DOHH2 (cell line): ENCODE results near the gene RNASE1.
A peak's percentile ranks its signal among the peaks of the same experiment; 100 is the strongest.
"Not testable (repeated sequence)": the region's sequence is repeated elsewhere in the genome, so short reads cannot be mapped to it uniquely, and the experiment has no call there.

Experiments used
- H3F3A ChIP-seq: fragments of 200-600 bp; sonication (generic), shearing (Covaris generic); 2 replicates; pipeline ENCODE4 v1.6.0; 2016; ENCODE audit warnings: antibody characterized with exemption, mild to moderate bottlenecking; ENCODE audit not compliant: control insufficient read depth, insufficient read depth
- H3K27ac ChIP-seq: fragments of 200-600 bp; sonication (generic); 2 replicates; pipeline ENCODE4 v1.5.1; 2014; ENCODE audit warnings: low read depth, mild to moderate bottlenecking, low read length, moderate library complexity
- H3K27me3 ChIP-seq: fragments of 200-600 bp; sonication (generic); 2 replicates; pipeline ENCODE4 v1.6.1; 2014; ENCODE audit warnings: mild to moderate bottlenecking, low read length, mixed read lengths; ENCODE audit not compliant: control insufficient read depth
- H3K36me3 ChIP-seq: fragments of 200-600 bp; sonication (generic); 2 replicates; pipeline ENCODE4 v1.6.1; 2014; ENCODE audit warnings: mild to moderate bottlenecking, low read length, moderate library complexity, mixed read lengths; ENCODE audit not compliant: control insufficient read depth
- H3K4me1 ChIP-seq: fragments of 200-600 bp; sonication (generic); 2 replicates; pipeline ENCODE4 v1.6.1; 2014; ENCODE audit warnings: mild to moderate bottlenecking, low read length, mixed read lengths; ENCODE audit not compliant: control insufficient read depth
- H3K4me2 ChIP-seq: fragments of 200-600 bp; sonication (generic); 2 replicates; pipeline ENCODE4 v1.6.0; 2014; ENCODE audit warnings: mild to moderate bottlenecking, low read length, moderate library complexity
- H3K4me3 ChIP-seq: fragments of 200-600 bp; sonication (generic); 2 replicates; pipeline ENCODE4 v1.5.1; 2014; ENCODE audit warnings: mild to moderate bottlenecking, low read length, mixed read lengths
- H3K79me2 ChIP-seq: fragments of 200-600 bp; sonication (generic); 2 replicates; pipeline ENCODE4 v1.6.1; 2014; ENCODE audit warnings: mild to moderate bottlenecking, low read length, mixed read lengths; ENCODE audit not compliant: control insufficient read depth
- H3K9me2 ChIP-seq: fragments of 200-600 bp; sonication (generic); replicated peaks from 2 replicates; pipeline ENCODE4 v1.6.1; 2014; ENCODE audit warnings: mild to moderate bottlenecking, low read length, mixed read lengths; ENCODE audit not compliant: control insufficient read depth
- H3K9me3 ChIP-seq: fragments of 200-600 bp; sonication (generic); 2 replicates; pipeline ENCODE4 v1.6.1; 2014; ENCODE audit warnings: antibody characterized with exemption, low read length, mixed read lengths; ENCODE audit not compliant: control insufficient read depth, insufficient read depth
- H4K20me1 ChIP-seq: fragments of 200-600 bp; sonication (generic); 2 replicates; pipeline ENCODE4 v1.6.0; 2014; ENCODE audit warnings: low read depth, mild to moderate bottlenecking, antibody characterized with exemption, low read length, moderate library complexity; ENCODE audit not compliant: control insufficient read depth, insufficient read depth
- CTCF ChIP-seq: fragments of 200-600 bp; sonication (generic); IDR thresholded peaks from one replicate; pipeline ENCODE4 v1.5.1; 2014; ENCODE audit warnings: antibody characterized with exemption, mild to moderate bottlenecking, low read depth, low read length; ENCODE audit not compliant: poor library complexity, severe bottlenecking
- EZH2phosphoT487 ChIP-seq: fragments of 200-600 bp; sonication (generic); IDR thresholded peaks from 2 replicates; pipeline ENCODE4 v1.6.1; 2017; ENCODE audit warnings: borderline replicate concordance, mild to moderate bottlenecking, antibody characterized with exemption, low read length, moderate library complexity, mixed read lengths

RNASE1 gene

GRCh38 chr14:20828024-20828694 lies 25.5 kb upstream of the RNASE1 start:
- TF ChIP-seq CTCF, result peak; percentile 33
- not testable (repeated sequence) for H3K9me3 ChIP-seq, H3K27ac ChIP-seq, H3F3A ChIP-seq, H3K27me3 ChIP-seq, H4K20me1 ChIP-seq, H3K4me3 ChIP-seq, H3K9me2 ChIP-seq, H3K4me1 ChIP-seq, H3K79me2 ChIP-seq, H3K36me3 ChIP-seq, H3K4me2 ChIP-seq

GRCh38 chr14:20827326-20827725 lies 24.7 kb upstream of the RNASE1 start:
- no peak overlapping the region for H3K4me2 ChIP-seq
- H4K20me1 ChIP-seq, result no peaks in the 10 kb centered on the region
- peaks cover 8% of the 10 kb centered on the region for H3K27me3 ChIP-seq
- no peaks in the 10 kb centered on the region for H3K4me1 ChIP-seq
- H3K27ac ChIP-seq, result no peak overlapping the region
- no peak for TF ChIP-seq EZH2phosphoT487
- TF ChIP-seq CTCF, result no peak
- no peak overlapping the region for H3K4me3 ChIP-seq
- no peaks in the 10 kb centered on the region for H3K9me2 ChIP-seq
- H3K9me3 ChIP-seq, result no peaks in the 10 kb centered on the region
- no peaks in the 10 kb centered on the region for H3K79me2 ChIP-seq
- no peaks in the 10 kb centered on the region for H3K36me3 ChIP-seq
- H3F3A ChIP-seq, result no peaks in the 10 kb centered on the region

- not testable (repeated sequence) for H3K36me3 ChIP-seq, H3K4me1 ChIP-seq, H3K9me2 ChIP-seq, H3K4me3 ChIP-seq, H3K27ac ChIP-seq, H3K9me3 ChIP-seq, H3K79me2 ChIP-seq, H3K4me2 ChIP-seq, H4K20me1 ChIP-seq, H3K27me3 ChIP-seq, H3F3A ChIP-seq
These were observed 24.0 kb upstream of the RNASE1 start for GRCh38 chr14:20826666-20827065.

- H3K4me1 ChIP-seq, result no peaks in the 10 kb centered on the region
- no peaks in the 10 kb centered on the region for H3K9me2 ChIP-seq
- H3K4me2 ChIP-seq, result no peak overlapping the region
- H3K27me3 ChIP-seq, result peaks cover 6% of the 10 kb centered on the region
- H3F3A ChIP-seq, result no peaks in the 10 kb centered on the region
- no peak overlapping the region for H3K4me3 ChIP-seq
- no peak overlapping the region for H3K27ac ChIP-seq
- H3K36me3 ChIP-seq, result no peaks in the 10 kb centered on the region
- no peaks in the 10 kb centered on the region for H3K79me2 ChIP-seq
- H4K20me1 ChIP-seq, result no peaks in the 10 kb centered on the region
- H3K9me3 ChIP-seq, result no peaks in the 10 kb centered on the region
- TF ChIP-seq CTCF (no peak), EZH2phosphoT487 (no peak)
These were observed 21.2 kb upstream of the RNASE1 start for GRCh38 chr14:20823859-20824258.

GRCh38 chr14:20821521-20822108 lies 19.0 kb upstream of the RNASE1 start:
- H3F3A ChIP-seq, H3K27me3 ChIP-seq, H3K9me3 ChIP-seq, H3K79me2 ChIP-seq, H3K27ac ChIP-seq, H3K9me2 ChIP-seq, H3K4me3 ChIP-seq, H4K20me1 ChIP-seq, H3K36me3 ChIP-seq, H3K4me2 ChIP-seq: not testable (repeated sequence)
- H3K4me1 ChIP-seq, result peaks cover 10% of the 10 kb centered on the region
